GM23338 (cell line): ENCODE data around the gene GSS. TPM values are rescaled to one million over a fixed set of nuclear protein-coding genes. Genes with fewer than 3 reads are reported as not detected.

Source experiments
- ATAC-seq: fragments of 200-7000 bp; cut with Tn5 transposase; 3 replicates; pipeline ENCODE4 v1.9.1; 2020
- DNase-seq: peaks from one replicate; pipeline ENCODE4 v3.0.0-alpha.2; 2015; ENCODE audit warnings: low spot score
- H2AFZ ChIP-seq: fragments of 200-600 bp; sonication (generic); 2 replicates; pipeline ENCODE4 v1.8.0; 2016; ENCODE audit warnings: antibody characterized with exemption, mild to moderate bottlenecking, moderate library complexity
- H3F3A ChIP-seq: fragments of 200-600 bp; sonication (generic); replicated peaks from 2 replicates; pipeline ENCODE4 v1.8.0; 2017; ENCODE audit warnings: antibody characterized with exemption, mixed run types, low read depth
- H3K27ac ChIP-seq: fragments of 200-600 bp; sonication (generic); 2 replicates; pipeline ENCODE4 v1.6.1; 2016; ENCODE audit warnings: low read depth
- H3K27me3 ChIP-seq: fragments of 200-600 bp; sonication (generic); 2 replicates; pipeline ENCODE4 v1.8.0; 2016; ENCODE audit warnings: mild to moderate bottlenecking, mixed run types, moderate library complexity; ENCODE audit not compliant: insufficient read depth
- H3K36me3 ChIP-seq: fragments of 200-600 bp; sonication (generic); 2 replicates; pipeline ENCODE4 v1.8.0; 2016; ENCODE audit warnings: mild to moderate bottlenecking; ENCODE audit not compliant: insufficient read depth
- H3K4me1 ChIP-seq: fragments of 200-600 bp; sonication (generic); 2 replicates; pipeline ENCODE4 v1.8.0; 2016; ENCODE audit warnings: mild to moderate bottlenecking, moderate library complexity; ENCODE audit not compliant: insufficient read depth
- H3K4me2 ChIP-seq: fragments of 200-600 bp; sonication (generic); 2 replicates; pipeline ENCODE4 v1.7.1; 2017; ENCODE audit warnings: mixed run types
- H3K4me3 ChIP-seq: fragments of 200-600 bp; sonication (generic); 2 replicates; pipeline ENCODE4 v1.6.1; 2016; ENCODE audit warnings: mixed run types
- H3K79me2 ChIP-seq: fragments of 200-600 bp; sonication (generic); replicated peaks from 2 replicates; pipeline ENCODE4 v1.8.0; 2017; ENCODE audit warnings: mild to moderate bottlenecking; ENCODE audit not compliant: insufficient read depth
- H3K9me2 ChIP-seq: fragments of 200-600 bp; sonication (generic); 2 replicates; pipeline ENCODE4 v1.8.0; 2017; ENCODE audit not compliant: insufficient read depth
- H4K20me1 ChIP-seq: fragments of 200-600 bp; sonication (generic); replicated peaks from 2 replicates; pipeline ENCODE4 v1.8.0; 2017; ENCODE audit warnings: mild to moderate bottlenecking; ENCODE audit not compliant: insufficient read depth
- H3K27ac Mint-ChIP-seq: 2 replicates; pipeline ENCODE4 v1.8.0; 2020; ENCODE audit warnings: inconsistent platforms, mild to moderate bottlenecking, moderate library complexity, mixed read lengths
- H3K27me3 Mint-ChIP-seq: 3 replicates; pipeline ENCODE4 v1.8.0; 2022; ENCODE audit warnings: low read depth, mild to moderate bottlenecking, moderate library complexity, mixed read lengths, inconsistent platforms; ENCODE audit not compliant: insufficient read depth, poor library complexity
- H3K36me3 Mint-ChIP-seq: 3 replicates; pipeline ENCODE4 v1.8.0; 2021; ENCODE audit warnings: low read depth, mild to moderate bottlenecking, inconsistent platforms, moderate library complexity, mixed read lengths
- H3K4me1 Mint-ChIP-seq: 3 replicates; pipeline ENCODE4 v1.8.0; 2020; ENCODE audit warnings: mild to moderate bottlenecking, inconsistent platforms, mixed read lengths
- H3K4me3 Mint-ChIP-seq: 3 replicates; pipeline ENCODE4 v1.8.0; 2021; ENCODE audit warnings: moderate library complexity, mild to moderate bottlenecking, inconsistent platforms, mixed read lengths
- H3K9me3 Mint-ChIP-seq: 3 replicates; pipeline ENCODE4 v1.8.0; 2020; ENCODE audit warnings: moderate library complexity, mild to moderate bottlenecking, inconsistent platforms, mixed read lengths
- CREB1 ChIP-seq: fragments of 250-450 bp; sonication (Bioruptor Pico); IDR thresholded peaks from 2 replicates; pipeline ENCODE4 v1.5.0; 2020; ENCODE audit warnings: low read depth, mild to moderate bottlenecking, moderate library complexity
- CTCF ChIP-seq, 2 experiments: fragments of 200-600 bp in 1 of 2; sonication (generic) in 1 of 2; conservative IDR thresholded peaks; 2 replicates each; pipeline versions ENCODE4 v1.5.1 to v1.6.1; 2016 to 2017; ENCODE audit warnings: antibody characterized with exemption in 2 of 2, low read depth in 2 of 2, mild to moderate bottlenecking in 2 of 2, moderate library complexity in 1 of 2
- ETS1 ChIP-seq: IDR thresholded peaks from 2 replicates; pipeline ENCODE4 v1.6.1; 2016; ENCODE audit warnings: antibody characterized with exemption
- EZH2 ChIP-seq: fragments of 200-600 bp; sonication (generic); IDR thresholded peaks from one replicate; pipeline ENCODE4 v1.8.0; 2017; ENCODE audit warnings: antibody characterized with exemption, mild to moderate bottlenecking, low read depth; ENCODE audit not compliant: unreplicated experiment
- EZH2phosphoT487 ChIP-seq: fragments of 200-600 bp; sonication (generic); IDR thresholded peaks from one replicate; pipeline ENCODE4 v1.8.1; 2018; ENCODE audit warnings: antibody characterized with exemption; ENCODE audit not compliant: unreplicated experiment
- NANOG ChIP-seq: IDR thresholded peaks from 2 replicates; pipeline ENCODE4 v1.6.1; 2016; ENCODE audit warnings: antibody characterized with exemption, borderline replicate concordance
- POLR2AphosphoS5 ChIP-seq: IDR thresholded peaks from 2 replicates; pipeline ENCODE4 v1.6.1; 2016; ENCODE audit warnings: antibody characterized with exemption, low read depth
- STAT1 ChIP-seq: IDR thresholded peaks from one replicate; pipeline ENCODE4 v1.6.1; 2016; ENCODE audit warnings: antibody characterized with exemption; ENCODE audit not compliant: unreplicated experiment
- ZNF114 ChIP-seq: fragments of 250-450 bp; sonication (Bioruptor Pico); IDR thresholded peaks from 2 replicates; pipeline ENCODE4 v1.5.0; 2020; ENCODE audit warnings: mild to moderate bottlenecking, moderate library complexity
- ZNF331 ChIP-seq: fragments of 250-450 bp; sonication (Bioruptor Pico); IDR thresholded peaks from 2 replicates; pipeline ENCODE4 v1.5.0; 2020; ENCODE audit warnings: low read depth, mild to moderate bottlenecking, moderate library complexity
- ZNF462 ChIP-seq: fragments of 250-450 bp; sonication (Bioruptor Pico); IDR thresholded peaks from 2 replicates; pipeline ENCODE4 v1.5.0; 2020; ENCODE audit warnings: mild to moderate bottlenecking, moderate library complexity
- polyA plus RNA-seq: library from polyadenylated mRNA; unstranded; fragments of >200 nt; fragmentation: Nextera tagmentation; extraction: Ambion mirVana; gene quantifications from 2 replicates; pipeline ENCODE4 v1.2.1, GENCODE V29; 2016
- total RNA-seq: library from RNA; depleted of rRNA; stranded (reverse); fragments of >200 nt; shearing (Covaris generic); gene quantifications from 2 replicates; pipeline ENCODE4 v1.2.3, GENCODE V29; 2014

GSS gene
- total and polyA plus RNA-seq, 2 experiments from 2014 or later, result 34.0 to 63.3 TPM

GRCh38 chr20:34990661-34991214 is 35.1 kb upstream of the GSS start (continued):
- TF ChIP-seq ETS1 (no peak), CTCF (conservative IDR thresholded peaks at IDR 0.05; ENCODE audit: low read depth in 2 of 2) (no peak), EZH2phosphoT487 (no peak), EZH2 (no peak)

DNA sequence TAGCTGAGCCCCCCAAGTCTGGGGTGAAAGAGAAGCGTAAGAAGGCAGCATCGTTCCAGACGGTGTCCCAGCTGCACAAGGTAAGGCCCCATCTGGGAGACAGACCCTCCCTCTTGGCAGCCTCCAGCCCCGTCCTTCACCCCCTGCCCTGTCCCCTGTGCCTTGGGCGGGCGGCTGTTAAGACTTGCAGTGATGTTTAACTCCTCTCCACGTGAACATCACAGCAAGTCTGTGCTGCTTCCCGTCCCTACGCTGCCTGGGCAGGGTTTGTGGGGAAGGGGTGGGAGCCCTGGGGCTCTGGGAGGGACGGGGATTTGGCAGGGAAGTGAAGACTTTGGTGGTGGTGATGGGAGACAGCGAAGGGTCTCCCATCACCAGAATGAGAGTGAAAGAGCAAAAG is 34.6 kb upstream of the GSS start:
- H3K79me2 ChIP-seq, result no peaks in the 10 kb centered on the region
- H3K9me2 ChIP-seq, result no peaks in the 10 kb centered on the region
- no peak overlapping the region for H3K27ac ChIP-seq
- Mint-ChIP-seq H3K27ac (no peak overlapping the region), H3K36me3 (no peaks in the 10 kb centered on the region), H3K27me3 (peaks cover 15% of the 10 kb centered on the region), H3K9me3 (no peaks in the 10 kb centered on the region; the same call in 2 of the 3 replicates), H3K4me3 (no peak overlapping the region), H3K4me1 (peaks cover 8% of the 10 kb centered on the region)
- no peak overlapping the region for H2AFZ ChIP-seq
- no peaks in the 10 kb centered on the region for H3K4me1 ChIP-seq
- no peaks in the 10 kb centered on the region; the same call in 1 of the 2 replicates for H4K20me1 ChIP-seq
- no peak overlapping the region for H3K4me3 ChIP-seq
- H3F3A ChIP-seq, result no peaks in the 10 kb centered on the region
- H3K4me2 ChIP-seq, result no peak overlapping the region
- H3K27me3 ChIP-seq, result no peaks in the 10 kb centered on the region
- H3K36me3 ChIP-seq, result no peaks in the 10 kb centered on the region
- DNase-seq, result no peak
- ATAC-seq, result no peak
- no peak for TF ChIP-seq CTCF (conservative IDR thresholded peaks at IDR 0.05; ENCODE audit: low read depth in 2 of 2)
- no peak for TF ChIP-seq ETS1
- no peak for TF ChIP-seq CREB1 (CRISPR knock-in tag)
- no peak for TF ChIP-seq STAT1
- no peak for TF ChIP-seq EZH2phosphoT487
- TF ChIP-seq POLR2AphosphoS5, result no peak
- no peak for TF ChIP-seq NANOG
- no peak for TF ChIP-seq ZNF331 (CRISPR knock-in tag)
- no peak for TF ChIP-seq ZNF114 (CRISPR knock-in tag)
- no peak for TF ChIP-seq ZNF462 (CRISPR knock-in tag)
- no peak for TF ChIP-seq EZH2
